ENCODE data around the gene NBDY. TPM values are rescaled to one million over a fixed set of nuclear protein-coding genes. Genes with fewer than 3 reads are reported as not detected.

Gene NBDY
- 5.0 and 7.2 TPM in 2 replicates for total RNA-seq (2014; rRNA removed; shearing (Covaris generic))

GRCh38 chrX:56729152-56729850 is at the start of gene NBDY:
NBDY (plus strand) TSS chrX:56729243; CDS start chrX:56729354, 111 bp downstream.

Other genes starting within 250 kb of the NBDY start
- 5.4 and 7.2 TPM in 2 replicates for gene UBQLN2, start 165.6 kb upstream of the NBDY start, total RNA-seq (2014; rRNA removed; shearing (Covaris generic))